NCI-H460 (cell line): ENCODE measurements around the gene RELCH. TPM values are rescaled to one million over a fixed set of nuclear protein-coding genes. Genes with fewer than 3 reads are reported as not detected.

Experiments
- DNase-seq: peaks from one replicate; pipeline ENCODE4 v3.0.0-alpha.2; 2016; ENCODE audit warnings: low read depth; ENCODE audit errors: extremely low read depth
- small RNA-seq, 2 experiments: library from RNA; depleted of rRNA; stranded (forward); fragments of <200 nt; gene quantifications; one replicate each; pipeline ENCODE3, GENCODE V24; 2014
- total RNA-seq: library from RNA; depleted of rRNA; stranded (reverse); fragments of >200 nt; shearing (Covaris generic); gene quantifications from 2 replicates; pipeline ENCODE4 v1.2.3, GENCODE V29; 2014; rRNA removed

Gene RELCH
- total RNA-seq, 1 experiment from 2014 or later = 15.7 TPM

- no peak for DNase-seq
These were observed 148.4 kb downstream of the RELCH start for GRCh38 chr18:62335494-62335893.

DNA sequence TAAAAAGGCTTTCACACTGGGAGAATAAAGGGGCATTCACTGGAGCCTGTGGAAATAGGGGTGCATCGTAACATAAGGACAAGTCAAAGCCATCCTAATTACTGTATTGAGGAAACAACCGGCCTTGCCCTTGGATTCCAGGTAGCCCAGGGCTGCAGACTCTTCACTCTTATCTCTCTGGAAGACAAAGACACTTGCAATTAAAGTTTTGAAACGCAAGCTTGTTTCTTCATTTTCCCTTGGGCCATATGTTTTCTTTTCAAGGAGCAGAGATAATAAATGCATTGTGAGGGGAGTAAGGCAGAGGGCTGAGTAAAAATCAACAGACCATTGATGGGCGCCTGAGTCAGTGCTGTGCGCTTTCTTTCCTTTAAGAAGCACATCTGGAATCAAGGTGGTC is 149.6 kb downstream of the RELCH start:
- no peak for DNase-seq

GRCh38 chr18:62337336-62337735 is 150.3 kb downstream of the RELCH start:
- no peak for DNase-seq

DNA sequence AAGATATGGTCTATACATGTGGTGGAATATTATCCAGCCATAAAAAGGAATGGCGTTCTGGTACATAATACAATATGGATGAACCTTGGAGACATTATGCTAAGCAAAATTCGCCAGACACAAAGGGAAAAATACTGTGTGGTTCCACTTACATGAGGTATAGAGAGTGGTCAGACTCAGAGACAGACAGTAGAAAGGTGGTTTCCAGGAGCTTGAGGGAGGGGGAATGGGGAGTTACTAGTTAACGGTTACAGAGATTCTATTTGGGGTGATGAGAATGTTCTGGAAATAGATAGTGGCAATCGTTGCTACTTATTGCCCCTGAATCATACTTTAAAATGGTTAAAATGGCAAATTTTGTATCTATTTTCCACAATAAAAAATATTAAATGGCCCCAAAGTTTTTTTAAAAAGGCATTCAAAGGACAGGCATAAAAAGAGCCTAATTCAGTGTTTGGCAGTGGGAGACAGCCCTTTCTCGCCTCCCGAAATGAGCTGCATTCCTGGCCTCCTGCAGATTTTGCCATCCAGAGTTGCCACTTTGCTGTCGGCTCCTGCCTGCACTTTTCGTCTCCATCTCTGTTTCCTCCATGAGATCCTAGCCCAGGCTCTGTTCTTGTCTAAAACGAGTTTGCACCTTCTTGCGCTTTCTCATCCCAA is 151.5 kb downstream of the RELCH start:
- no peak for DNase-seq

DNA sequence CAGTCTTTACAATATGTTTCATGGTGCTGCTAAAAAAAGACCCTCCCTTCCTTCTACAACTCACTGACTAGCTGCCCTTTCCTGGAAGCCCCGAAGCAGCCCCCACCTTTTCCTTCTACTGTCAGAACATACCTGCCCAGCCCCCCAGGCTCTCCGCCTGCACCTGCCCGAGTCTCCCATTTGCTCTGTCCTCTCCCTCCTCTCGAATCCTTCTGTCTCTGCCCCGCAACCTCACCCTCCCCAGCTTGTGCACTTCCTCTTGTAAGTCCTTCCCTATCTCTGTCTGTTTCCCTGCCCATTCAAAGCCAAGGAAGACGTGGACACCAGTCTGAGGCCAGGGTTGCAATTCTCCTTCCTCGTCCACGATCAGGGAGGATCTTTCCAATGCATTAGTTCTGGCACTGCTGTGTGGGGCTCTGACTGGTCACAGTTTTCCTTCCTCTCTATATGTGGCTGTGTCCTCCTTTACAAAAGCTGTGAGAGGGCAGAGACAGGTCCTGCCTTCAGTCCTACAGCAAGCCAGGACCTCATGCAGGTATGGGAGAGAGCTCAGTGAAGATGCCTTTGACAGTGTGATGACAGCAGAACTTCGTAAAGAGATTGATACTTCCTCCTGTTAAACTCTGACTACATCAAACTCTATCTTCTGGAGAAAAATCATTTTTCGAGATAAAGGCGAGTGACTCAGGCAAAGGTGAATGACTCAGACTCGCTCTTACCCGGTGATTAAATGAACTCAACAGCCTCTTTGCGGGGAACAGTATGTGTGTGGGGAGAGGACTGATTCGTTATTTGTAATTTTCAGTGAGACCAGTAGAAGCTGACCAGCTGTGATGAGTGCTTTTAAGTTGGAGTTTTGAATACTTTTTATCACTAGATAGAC is 152.3 kb downstream of the RELCH start:
- no peak for DNase-seq

DNA sequence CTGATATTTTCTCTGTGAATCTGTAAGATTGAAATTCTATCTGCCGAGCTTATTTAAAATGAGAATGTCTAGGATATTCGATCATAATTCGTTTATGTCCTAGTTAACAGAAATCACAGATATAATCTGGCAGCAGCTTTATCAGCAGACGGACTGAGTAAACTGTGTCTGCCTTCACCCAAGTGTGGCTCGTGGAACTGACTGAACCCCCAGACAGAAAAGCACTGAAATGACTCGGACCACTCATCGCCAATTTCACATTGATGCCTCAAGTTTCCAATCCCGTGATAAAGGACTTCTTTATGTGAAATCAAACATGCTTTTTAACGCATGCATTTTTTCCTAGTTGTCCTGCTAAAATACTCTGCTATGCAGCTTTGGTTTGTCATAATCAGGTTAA is 153.9 kb downstream of the RELCH start:
- no peak for DNase-seq

GRCh38 chr18:62341473-62341872 is 154.4 kb downstream of the RELCH start:
- DNase-seq = no peak

- no peak for DNase-seq
These were observed 155.8 kb downstream of the RELCH start for GRCh38 chr18:62342884-62343283.

DNA sequence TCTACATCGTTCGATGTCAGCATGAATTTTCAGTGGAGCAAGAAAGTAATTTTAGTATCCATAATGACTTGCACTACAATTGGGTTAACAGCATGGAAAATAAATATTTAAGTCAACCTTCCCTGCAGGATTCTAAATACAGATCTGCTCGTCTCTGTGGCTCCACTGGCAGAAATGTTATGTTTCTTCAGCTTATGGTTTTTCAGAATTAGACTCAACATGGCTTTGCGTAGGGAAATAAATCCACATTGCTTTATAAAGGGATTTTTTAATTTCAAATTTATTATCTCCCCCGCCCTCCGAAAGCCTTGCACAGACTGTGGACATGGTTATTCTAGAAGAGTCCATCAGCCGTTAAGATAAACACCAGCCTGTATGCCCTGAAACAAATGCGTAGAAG is 156.3 kb downstream of the RELCH start:
- DNase-seq = no peak

- no peak for DNase-seq
These were observed 158.9 kb downstream of the RELCH start for GRCh38 chr18:62345909-62346308.

DNA sequence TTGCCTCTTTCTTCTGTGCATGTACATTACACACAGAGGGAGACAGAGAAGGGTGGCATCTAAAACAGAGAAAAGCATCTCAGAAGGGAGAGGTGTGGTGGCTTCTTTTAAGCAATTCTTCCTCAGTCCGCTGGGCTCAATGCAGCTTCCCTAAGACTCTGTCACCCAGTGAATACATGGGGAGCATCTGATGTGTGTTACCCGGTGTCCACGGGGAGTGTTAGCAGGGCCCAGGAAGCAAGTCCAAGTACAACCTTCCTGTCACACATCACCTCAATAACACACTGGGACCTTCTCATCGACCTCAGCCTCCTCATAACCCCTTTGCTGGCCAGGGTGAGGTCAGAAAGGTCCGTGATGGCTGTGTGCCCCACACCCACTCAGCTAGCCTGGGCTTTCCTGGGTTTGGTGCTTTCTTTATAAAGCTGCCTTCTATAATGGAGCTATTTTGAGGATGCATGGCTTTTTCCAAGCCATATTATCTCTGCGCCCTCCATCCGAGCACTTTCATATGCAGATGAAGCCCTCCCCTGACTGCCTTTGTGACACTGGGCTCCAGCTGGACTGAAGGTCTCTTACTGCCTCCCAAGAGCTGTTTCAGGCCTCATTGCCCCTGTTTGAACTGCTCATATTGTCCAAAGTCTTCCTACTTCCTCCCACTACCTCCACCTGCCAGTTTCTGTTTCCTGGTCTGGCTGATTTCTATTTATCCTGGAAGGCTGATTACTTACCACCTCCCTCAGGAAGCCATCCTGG is 159.5 kb downstream of the RELCH start:
- DNase-seq = no peak

DNA sequence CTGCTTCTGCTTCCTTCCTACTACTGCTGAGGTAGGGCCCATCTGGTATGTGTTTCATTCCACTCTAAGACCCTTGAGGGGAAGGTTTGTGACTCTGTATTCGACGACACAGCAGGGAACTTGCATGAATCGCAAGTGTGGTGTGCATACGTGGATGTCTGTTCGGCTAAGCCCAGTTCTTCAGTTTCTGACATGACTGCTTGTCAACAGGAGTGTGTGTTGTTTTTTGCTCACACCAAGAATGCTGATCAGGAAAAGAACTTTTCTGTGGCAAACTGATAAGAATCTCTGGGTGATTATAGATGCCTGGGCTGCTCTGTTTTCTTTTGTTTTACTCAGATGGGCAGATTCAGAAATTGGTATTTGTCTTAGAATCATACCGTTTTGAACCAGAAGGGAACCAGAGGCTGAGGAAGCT is 160.0 kb downstream of the RELCH start:
- no peak for DNase-seq

DNA sequence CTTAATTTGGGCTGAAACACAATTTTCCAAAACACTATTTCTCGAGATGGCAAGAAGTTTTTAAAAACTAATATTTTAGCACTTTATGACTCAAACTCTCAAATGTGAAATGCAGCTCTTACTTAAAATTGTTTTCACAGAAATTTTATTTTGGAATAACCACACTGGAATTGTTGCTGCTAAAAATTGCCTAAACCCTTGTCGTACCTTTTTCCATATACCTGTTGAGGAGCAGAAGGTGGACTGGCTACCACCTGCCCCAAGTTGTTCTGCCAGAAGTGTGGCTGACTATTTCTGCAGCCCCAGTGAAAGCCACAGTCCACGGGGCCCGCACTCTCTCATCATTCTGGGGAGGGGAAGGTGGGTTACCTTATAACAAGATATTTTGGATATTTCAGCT is 161.4 kb downstream of the RELCH start:
- DNase-seq = no peak

DNA sequence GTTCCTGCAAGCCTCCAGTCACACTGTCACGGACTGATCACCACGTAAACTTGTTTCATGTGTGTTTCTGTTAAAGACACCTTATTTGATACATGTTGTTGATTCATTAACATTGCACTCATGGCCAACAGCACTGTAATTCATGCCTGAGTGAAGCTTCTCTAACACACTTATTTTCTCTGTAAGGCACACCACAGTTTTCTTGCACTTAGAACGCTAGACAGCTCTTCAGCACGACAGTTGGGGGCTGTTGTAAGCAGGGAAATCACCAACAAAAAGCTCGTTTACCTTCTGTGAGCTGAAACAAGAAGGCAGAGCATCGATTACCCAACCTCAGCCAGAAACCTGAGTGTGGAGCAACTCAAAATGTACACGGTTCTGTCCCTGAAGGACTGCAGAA is 166.1 kb downstream of the RELCH start:
- DNase-seq = no peak

DNA sequence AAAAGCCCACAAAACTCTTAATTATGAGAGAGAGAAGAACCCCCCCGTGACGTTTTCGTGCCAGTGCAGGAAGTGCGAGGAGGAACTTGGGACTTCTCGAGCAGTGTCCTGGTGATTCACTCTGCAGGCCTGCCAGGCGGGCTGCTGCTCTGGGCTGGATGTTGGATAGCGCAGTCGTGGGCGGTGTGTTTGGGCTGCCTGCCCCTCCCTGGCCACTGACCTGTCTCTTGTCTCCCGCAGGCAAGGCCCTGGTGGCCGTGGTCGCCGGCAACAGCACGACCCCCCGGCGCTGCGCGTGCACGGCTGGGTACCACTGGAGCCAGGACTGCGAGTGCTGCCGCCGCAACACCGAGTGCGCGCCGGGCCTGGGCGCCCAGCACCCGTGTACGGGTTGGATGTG is 167.1 kb downstream of the RELCH start:
- DNase-seq = no peak

DNA sequence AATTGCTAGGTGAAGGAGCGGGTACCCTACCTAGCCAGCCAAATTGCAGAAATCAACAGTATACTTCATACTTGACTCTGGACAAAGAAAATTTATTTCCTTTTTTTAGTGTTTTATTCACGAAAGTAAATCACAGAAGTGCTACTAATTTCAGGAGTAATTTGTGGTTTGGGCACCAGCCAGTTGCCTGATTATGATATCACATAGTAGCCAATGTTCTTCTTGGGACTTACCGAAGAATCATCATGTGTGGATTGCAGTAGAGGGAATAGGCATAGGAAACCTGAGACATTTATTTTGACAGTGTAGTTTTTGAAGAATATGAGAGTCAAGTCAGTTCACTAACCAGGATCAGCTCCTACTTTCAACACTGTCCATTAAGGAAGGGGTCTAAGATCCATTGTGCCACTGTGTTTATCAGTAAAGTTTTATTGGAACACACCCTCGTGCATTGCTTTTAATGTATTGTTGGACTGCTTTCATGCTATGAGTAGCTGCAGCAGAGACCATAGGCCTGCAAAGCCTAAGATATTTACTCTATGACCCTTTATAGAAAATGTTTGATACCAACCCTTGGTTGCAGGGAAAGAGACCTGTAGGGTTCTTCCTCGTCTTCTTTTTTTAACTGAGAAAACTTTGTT is 170.1 kb downstream of the RELCH start:
- DNase-seq = no peak

Small RNAs within 50 kb of the gene (small RNA-seq; reads per million reads assigned to genes)
- gene RF00019 = 0 reads per million in 2 experiments

Other genes with a start within 250 kb of the RELCH start
- 32.4 and 37.5 TPM in 2 replicates for gene PIGN, start 199 bp upstream of the RELCH start, total RNA-seq
- gene TNFRSF11A, start 138.1 kb downstream of the RELCH start, total RNA-seq = 0.55 and 0.87 TPM in 2 replicates